ENCODE results near the gene BRD3.

The BRD3 gene

DNA sequence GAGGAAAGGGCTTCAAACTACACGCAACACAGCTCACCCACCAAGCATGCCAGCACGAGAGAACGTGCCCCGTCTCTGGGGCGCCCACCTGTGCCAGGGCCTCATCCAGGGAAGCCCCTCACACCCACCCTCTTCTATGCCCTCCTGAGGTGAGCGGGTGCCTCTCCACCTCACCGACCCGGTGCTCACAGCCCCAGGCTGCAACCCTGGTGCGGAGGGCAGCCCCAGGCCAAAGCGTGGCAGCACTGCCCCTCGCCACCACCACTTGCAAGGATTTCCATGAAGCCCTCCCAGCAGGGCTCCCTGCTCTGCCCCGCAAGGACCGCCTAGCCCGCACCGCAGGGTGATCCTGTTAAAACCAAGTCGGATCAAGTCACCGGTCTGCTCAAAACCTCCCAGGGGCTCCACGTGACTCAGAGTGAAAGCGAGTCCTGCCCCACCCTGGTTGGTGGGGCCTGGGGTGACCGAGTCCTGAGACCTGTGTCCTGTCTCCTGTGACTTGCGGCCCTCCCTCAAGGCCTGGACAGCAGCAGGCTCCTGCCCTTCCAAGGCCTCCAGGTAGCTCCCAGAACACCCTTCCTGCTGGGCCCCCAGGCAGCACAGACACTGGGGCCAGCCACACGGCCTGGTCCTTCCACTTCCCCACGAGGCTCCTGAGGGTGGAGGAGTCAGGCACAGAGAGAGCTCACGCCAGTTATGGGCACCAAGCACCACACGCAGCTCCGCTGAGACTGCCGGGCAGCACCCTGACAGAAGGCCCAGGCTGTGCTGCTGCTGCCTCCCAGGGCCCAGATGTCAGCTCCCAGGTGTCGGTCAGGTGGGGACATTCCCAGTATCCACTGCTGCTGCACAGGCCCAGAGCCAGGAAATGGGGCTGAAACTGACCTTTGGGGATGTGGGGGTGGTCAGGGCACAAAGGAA, 12.7 kb downstream of the BRD3 start:
- DNase-seq (ENCODE audit: low read depth in 2 of 3, low spot score in 1 of 3) = no peak

GRCh38 chr9:134053941-134054761, 13.7 kb downstream of the BRD3 start:
- no peak for DNase-seq (ENCODE audit: low read depth in 2 of 3, low spot score in 1 of 3)

DNA sequence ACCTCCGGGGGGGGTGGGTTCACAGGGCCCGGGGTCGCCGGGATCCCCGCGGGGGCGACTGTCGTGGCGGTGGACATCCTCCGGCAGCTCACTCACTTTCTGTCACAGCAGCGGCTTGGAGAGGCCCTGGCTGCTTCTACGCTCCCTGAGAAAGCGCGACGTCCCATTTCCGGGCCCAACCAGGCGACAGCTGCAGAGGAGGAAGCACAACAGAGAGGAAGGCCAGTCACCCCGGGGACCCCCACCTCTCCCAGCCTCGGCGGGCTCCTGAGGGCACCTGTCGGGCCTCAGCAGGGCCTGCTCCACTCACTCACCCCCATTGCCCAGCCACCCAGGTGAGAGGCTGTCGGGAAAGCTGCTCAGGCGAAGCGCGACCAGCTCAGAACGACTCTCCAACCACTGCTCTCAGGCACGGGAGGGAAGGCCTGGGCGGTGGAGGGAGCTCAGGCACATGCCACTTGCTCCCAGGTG, 14.4 kb downstream of the BRD3 start:
- DNase-seq (ENCODE audit: low read depth in 2 of 3, low spot score in 1 of 3) = no peak

DNA sequence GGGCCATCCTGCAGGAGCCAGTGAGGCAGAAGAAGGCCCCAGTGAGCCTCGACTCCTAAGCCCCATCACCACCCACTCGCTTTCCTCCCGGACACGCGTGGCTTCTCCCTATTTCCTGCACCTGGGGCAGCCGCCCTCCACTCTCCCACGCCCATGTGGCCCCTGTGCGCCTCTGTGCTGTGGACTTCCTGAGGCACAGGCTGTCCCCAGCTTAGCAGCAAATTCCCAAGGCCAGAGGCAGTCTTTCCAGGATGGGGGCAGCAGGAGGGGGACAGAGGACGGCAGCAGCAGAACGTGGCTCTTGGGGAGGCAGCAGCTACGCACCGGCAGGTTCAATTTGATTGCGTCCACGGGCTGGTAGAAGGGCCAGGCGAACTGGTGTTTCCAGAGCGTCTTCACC, 14.9 kb downstream of the BRD3 start:
- no peak for DNase-seq (ENCODE audit: low read depth in 2 of 3, low spot score in 1 of 3)

- DNase-seq (ENCODE audit: low read depth in 2 of 3, low spot score in 1 of 3) = no peak
Observed at GRCh38 chr9:134052491-134052890, 15.3 kb downstream of the BRD3 start.

GRCh38 chr9:134051319-134051718, 16.5 kb downstream of the BRD3 start:
- no peak for DNase-seq (ENCODE audit: low read depth in 2 of 3, low spot score in 1 of 3)

- DNase-seq (ENCODE audit: low read depth in 2 of 3, low spot score in 1 of 3) = no peak
Observed at GRCh38 chr9:134050726-134051125, 17.1 kb downstream of the BRD3 start.

- no peak for DNase-seq (ENCODE audit: low read depth in 2 of 3, low spot score in 1 of 3)
Observed at GRCh38 chr9:134049772-134050588, 17.8 kb downstream of the BRD3 start.

DNA sequence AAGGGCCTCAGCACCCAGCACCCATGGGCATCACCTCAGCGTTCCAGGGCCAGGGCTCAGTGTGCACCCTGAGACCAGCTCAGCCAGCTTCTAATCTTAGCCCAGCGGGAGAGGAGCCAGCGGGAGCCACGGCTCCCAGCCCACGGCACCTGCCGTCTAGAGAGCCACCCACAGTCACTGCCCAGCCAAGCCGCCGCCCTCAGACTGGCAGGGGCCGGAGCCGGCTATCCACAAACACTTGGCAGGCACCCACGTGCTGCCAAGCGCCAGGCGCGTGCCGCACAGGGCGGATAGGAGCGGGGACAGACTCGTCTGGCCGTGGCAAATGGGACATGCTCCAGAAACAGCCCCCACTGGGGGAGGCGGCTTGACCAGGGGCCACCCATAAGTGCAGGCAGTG, 18.6 kb downstream of the BRD3 start:
- DNase-seq (ENCODE audit: low read depth in 2 of 3, low spot score in 1 of 3) = no peak

DNA sequence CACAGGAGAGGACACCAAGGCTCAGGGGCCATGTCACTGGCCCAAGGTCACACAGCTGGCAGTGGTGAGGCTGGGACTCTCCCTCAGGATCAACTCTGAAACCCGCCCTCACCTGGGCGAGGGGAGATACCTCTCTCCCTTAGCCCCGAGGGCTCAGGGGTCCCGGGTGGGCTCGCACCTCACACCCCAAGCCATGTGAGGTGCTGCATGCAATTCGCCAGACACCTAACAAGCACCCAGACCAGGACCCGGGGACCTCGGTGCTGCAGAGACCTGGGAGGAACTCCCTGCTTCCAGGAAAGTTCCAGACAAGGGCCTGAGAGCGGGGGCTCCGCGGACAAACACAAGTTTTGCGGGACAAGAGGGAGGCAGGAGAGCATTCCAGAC, 19.3 kb downstream of the BRD3 start:
- DNase-seq (ENCODE audit: low read depth in 2 of 3, low spot score in 1 of 3) = no peak

DNA sequence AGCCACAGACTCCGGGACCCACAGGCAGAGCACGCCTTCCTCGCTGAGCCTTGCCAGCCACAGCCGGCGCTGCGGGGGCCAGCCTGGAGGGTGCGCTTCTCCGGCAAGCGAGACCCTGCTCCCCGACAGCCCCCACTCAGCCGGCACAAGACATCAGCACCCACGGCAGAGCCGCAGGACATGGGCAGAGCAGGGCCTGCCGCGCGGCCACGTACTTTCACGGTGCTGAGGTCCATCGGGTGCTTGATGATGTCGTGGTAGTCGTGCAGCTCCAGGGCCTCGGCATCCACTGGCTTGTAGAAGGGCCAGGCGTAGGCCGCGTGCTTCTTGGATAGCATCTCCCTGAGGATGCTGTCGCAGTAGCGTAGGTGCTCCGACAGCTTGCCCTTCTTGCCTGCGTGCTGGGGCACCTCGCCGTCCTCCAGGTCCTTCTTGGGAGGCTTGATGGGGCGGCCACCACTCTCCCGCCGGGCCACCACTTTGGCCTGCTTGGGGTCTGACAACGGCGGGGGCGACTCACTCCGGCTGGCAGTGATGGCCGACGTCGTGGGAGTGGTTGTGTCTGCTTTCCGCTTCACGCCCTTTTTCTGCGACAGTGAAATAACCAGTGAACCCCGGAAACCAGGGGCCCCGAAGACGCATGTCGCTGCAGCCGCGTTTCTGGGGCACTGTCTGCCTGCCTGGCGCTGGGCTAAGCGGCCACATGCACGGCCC, 19.8 kb downstream of the BRD3 start:
- no peak for DNase-seq (ENCODE audit: low read depth in 2 of 3, low spot score in 1 of 3)

GRCh38 chr9:134046894-134047681, 20.7 kb downstream of the BRD3 start:
- DNase-seq (ENCODE audit: low read depth in 2 of 3, low spot score in 1 of 3) = no peak

DNA sequence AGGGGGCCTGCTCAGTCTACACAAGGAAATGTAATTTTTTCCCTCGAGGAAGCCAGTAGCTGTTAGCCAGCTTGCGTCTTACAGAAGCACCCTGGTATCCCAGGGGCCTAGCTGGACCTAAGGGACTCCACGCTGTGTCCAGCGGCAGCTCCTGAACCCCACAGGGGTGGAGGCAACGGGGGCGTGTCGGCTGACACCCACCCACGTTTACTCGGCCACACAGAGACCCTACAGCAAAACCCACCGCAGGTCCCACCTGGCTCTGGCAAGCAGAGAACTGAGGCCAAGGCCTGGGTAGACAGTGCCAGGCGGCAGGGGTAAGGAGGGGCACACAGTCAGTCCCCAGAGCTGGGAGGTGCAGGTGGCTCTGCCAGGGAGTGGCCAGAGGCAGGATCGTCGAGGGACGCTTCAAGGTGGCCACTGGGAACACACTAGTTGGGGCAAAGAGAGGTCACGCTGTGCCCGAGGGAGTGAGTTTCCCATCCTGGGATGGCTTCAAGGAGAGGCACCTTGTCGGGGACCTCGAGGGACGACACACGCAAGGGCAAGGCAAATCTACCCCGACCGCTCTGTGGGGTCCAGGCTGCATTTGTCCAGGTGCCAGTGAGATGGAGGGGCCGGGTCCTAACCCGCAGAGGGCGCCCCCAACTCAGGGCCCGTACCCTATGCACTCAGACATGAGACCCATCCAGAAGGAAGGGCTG, 21.8 kb downstream of the BRD3 start:
- no peak for DNase-seq (ENCODE audit: low read depth in 2 of 3, low spot score in 1 of 3)

DNA sequence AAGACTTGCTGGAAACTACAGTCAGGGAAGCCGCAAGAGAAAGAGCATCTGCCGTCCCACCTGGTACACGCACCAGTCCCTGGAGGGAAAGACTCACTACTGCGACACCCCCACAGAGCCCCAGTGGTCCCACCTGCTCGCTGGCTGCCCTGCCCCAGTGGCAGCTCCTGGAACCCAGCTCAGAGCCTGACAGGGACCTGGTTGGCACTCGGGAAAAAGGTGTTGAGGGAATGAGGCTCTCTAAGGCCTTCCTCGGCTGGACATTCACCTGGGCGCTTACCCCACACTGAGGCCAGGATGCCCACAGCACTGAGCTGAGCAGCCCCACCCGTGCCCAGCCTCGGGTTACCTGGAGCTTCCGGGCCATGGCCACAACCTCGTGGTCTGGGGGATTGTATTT, 22.9 kb downstream of the BRD3 start:
- no peak for DNase-seq (ENCODE audit: low read depth in 2 of 3, low spot score in 1 of 3)

DNA sequence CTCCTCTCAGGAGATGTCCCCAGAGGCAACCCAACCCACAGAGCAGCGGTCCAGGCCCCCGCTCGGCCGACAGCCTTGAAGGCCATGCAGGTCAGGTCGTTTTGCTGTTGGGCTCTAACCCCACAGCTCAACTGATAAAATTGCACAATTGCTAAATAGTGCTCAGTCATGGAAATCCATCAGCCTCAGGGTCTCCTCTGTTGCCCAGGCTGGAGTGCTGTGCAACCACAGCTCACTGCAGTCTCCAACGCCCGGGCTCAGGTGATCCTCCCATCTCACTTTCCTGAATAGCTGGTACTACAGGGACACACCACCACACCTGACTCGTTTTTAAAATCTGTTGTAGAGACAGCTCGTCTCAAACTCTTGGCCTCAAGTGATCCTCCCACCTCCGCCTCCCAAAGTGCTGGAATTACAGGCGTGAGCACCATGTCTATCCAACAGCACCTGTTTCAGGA, 24.3 kb downstream of the BRD3 start:
- no peak for DNase-seq (ENCODE audit: low read depth in 2 of 3, low spot score in 1 of 3)

DNA sequence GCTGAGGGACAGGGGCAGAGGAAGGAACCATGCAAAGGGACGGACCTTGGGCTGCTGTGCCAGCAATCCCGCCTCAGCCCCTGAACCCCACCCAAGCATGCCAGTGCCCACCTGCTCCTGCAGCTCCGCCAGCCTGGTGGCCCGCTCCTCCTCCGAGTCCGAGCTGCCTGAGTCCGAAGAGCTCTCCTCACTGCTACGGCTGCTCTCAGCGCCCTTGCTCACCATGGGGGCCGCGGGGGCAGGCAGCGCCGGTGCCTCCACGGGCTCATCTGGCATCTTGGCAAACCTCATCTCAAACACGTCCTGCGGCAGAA, 26.2 kb downstream of the BRD3 start:
- DNase-seq (ENCODE audit: low read depth in 2 of 3, low spot score in 1 of 3) = no peak

DNA sequence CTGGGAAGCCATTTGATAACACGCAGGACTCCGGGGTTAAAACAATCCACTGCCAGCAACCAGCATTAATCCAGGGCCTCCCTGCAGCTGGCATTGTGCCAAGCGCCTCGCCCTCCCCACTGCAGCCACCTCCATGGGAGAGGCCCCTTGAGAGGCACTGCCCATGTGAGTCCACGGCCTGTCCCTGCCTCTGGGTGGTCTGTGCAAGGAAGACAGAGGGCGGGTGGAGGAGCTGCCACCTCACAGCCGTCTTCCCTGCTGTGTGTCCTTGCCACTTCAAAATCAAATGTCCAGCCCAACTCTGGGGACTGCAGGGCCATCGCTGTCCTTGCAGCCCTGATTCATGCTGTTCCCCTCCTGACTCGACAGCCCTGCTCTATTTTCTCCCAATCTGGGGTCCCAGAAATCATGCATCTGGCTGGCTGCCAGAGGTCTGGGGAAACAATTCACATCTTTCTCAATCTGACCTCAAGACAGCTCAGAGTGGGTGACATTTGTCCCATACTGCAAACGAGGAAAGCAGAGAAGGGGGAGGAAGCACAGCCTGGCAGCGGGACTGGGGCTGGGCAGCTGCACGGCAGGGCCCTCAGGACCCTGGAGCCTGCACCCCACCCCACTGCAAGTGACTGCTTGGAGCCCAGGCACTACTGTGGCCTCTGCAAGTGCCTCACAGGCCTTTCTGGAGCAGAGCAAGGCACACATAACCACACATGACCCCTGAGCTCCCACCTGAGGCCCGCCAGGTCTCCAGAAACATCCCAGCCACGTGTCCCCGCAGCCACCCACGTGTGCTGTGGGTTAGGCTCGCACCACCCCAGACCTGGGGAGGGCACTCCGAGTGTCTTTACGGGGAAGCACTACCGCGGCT, 26.8 kb downstream of the BRD3 start:
- DNase-seq (ENCODE audit: low read depth in 2 of 3, low spot score in 1 of 3) = no peak

DNA sequence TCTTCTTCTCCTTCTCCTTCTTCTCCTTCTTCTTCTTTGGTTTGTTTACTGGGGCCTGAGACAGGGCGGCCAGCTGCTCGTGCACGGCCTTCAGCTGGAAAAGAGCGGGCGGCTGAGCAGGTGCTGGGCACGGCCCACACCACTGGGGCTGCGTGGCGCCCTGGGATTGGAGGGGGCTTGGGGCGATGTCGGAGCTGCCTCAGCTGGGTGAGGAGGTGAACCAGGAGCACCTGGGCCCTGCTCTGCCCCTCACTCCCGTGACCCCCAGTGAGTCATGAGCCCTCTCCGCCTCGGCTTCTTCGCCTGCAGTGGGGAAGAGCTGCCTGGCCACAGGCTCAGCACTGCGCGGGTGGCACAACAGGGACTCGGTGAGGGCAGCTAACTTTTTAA, 27.7 kb downstream of the BRD3 start:
- no peak for DNase-seq (ENCODE audit: low read depth in 2 of 3, low spot score in 1 of 3)

Measured in stimulated activated CD4-positive, alpha-beta T cell treated with anti-CD3 and anti-CD28 coated beads, Interleukin-12 subunit alpha, Interleukin-12 subunit beta, amount 100 ng/mL, for 48 hours (primary cell).